ENCODE measurements around the gene WDR87. TPM values are rescaled to one million over a fixed set of nuclear protein-coding genes. Genes with fewer than 3 reads are reported as not detected.

The WDR87 gene
- total and polyA plus RNA-seq, 10 of the 15 experiments (the other 5 are each of a cell fraction or from before 2014, with no cell fraction given), result not detected

- Histone ChIP-seq H3K4me3 (peak overlapping the region; percentile 77), H3K9ac (ENCODE audit: control insufficient read depth, insufficient read depth, low read length) (peak overlapping the region; percentile 56), H3K9me3 (replicated peaks; ENCODE audit: control insufficient read depth, insufficient read depth, low read length) (no peaks in the 10 kb centered on the region; the same call in 2 of the 3 replicates), H3K79me2 (ENCODE audit: control insufficient read depth, insufficient read depth, low read length) (peaks cover 90% of the 10 kb centered on the region), H2AFZ (ENCODE audit: control insufficient read depth, low read depth, low read length) (no peak overlapping the region), H3K4me2 (ENCODE audit: control insufficient read depth, insufficient read depth) (peak overlapping the region; percentile 89), H3K27ac (ENCODE audit: control insufficient read depth, insufficient read depth) (peak overlapping the region; percentile 87), H3K4me1 (ENCODE audit: control insufficient read depth, insufficient read depth, low read length) (peaks cover 42% of the 10 kb centered on the region), H4K20me1 (ENCODE audit: control insufficient read depth, insufficient read depth) (no peaks in the 10 kb centered on the region), H3K36me3 (ENCODE audit: control insufficient read depth in 2 of 2, insufficient read depth in 2 of 2, low read length in 1 of 2) (peaks cover 0 to 14% of the 10 kb centered on the region in 2 experiments; a peak in 2 of 4 replicates), H3K27me3 (replicated peaks in 1 of 2; ENCODE audit: control insufficient read depth in 2 of 2, insufficient read depth in 2 of 2, low read length in 1 of 2) (no peaks in the 10 kb centered on the region)
- FAIRE-seq, result peak; percentile 73
- peak; percentile 70 for ATAC-seq
- BruUV-seq (replicated peaks), result TSS peak; percentile 16
- in situ Hi-C loops (cut with MboI), result loop anchor here (5.0 kb wide), 2 partner anchors 62 to 132 kb away; no protein-coding TSS in a partner anchor
- ChIA-PET CTCF (interaction anchor here (1.0 to 2.6 kb wide), 6 partner anchors 12 to 132 kb away, joined by 3 to 14 read pairs (median 4); no protein-coding TSS in a partner anchor), RAD21 (ENCODE audit: unreplicated experiment) (interaction anchor here (0.7 to 2.5 kb wide), 10 partner anchors 8 to 90 kb away, joined by 3 to 14 read pairs (median 5); partner anchors contain the start of genes SIPA1L3 and WDR87), SMC1A (ENCODE audit: uncharacterized antibody, unreplicated experiment) (interaction anchor here (1.2 to 5.7 kb wide), 3 partner anchors 11 to 94 kb away, joined by 3 to 57 read pairs (median 6); no protein-coding TSS in a partner anchor), POLR2A (interaction anchor here (0.6 to 5.2 kb wide), 7 partner anchors 8 to 93 kb away, joined by 5 to 46 read pairs (median 6); partner anchors contain the start of genes SIPA1L3 and WDR87)
- intact Hi-C loops (cut with micrococcal nuclease; ENCODE audit: unreplicated experiment), result loop anchor here (2.0 kb wide), 1 partner anchor 64 kb away; no protein-coding TSS in a partner anchor
- DNase-seq (ENCODE audit: low read depth, low spot score), result peak; percentile 77
- 2% methylated on average over 2 of the region's 2 CpGs for WGBS (ENCODE audit: insufficient coverage, insufficient replicate concordance, low lambda C conversion rate, missing lambda C conversion rate)
- TF ChIP-seq GATAD2B (conservative IDR thresholded peaks at IDR 0.05; ENCODE audit: low read depth) (no peak; the same call in 1 of the 2 replicates), BHLHE40 (IDR thresholded peaks at IDR 0.05; ENCODE audit: borderline replicate concordance in 1 of 2, low read depth in 2 of 2, low read length in 1 of 2) (peak in 1 of 2 experiments; percentile 28; a peak in 1 of 4 replicates), RAD21 (IDR thresholded peaks at IDR 0.05; ENCODE audit: insufficient read depth, low read depth, low read length) (no peak), IRF4 (IDR thresholded peaks at IDR 0.05; ENCODE audit: low read depth, low read length) (peak; percentile 56; the same call in 1 of the 2 replicates), PKNOX1 (IDR thresholded peaks at IDR 0.05) (peak; percentile 70; the same call in 1 of the 2 replicates), BCLAF1 (IDR thresholded peaks at IDR 0.05) (no peak), REST (IDR thresholded peaks at IDR 0.05; ENCODE audit: low read depth, low read length) (no peak), CHD1 (IDR thresholded peaks at IDR 0.05; ENCODE audit: low read depth, low read length) (no peak), ELK1 (IDR thresholded peaks at IDR 0.05; ENCODE audit: low read depth, low read length) (no peak), CTCF (IDR thresholded peaks at IDR 0.05 in 2 of 3, conservative IDR thresholded peaks at IDR 0.05 in 1 of 3; ENCODE audit: control insufficient read depth in 2 of 3, extremely low read depth in 1 of 3, insufficient read depth in 1 of 3, low read depth in 3 of 3, low read length in 3 of 3) (no peak), NFYB (IDR thresholded peaks at IDR 0.05; ENCODE audit: insufficient read depth, low read depth, low read length) (no peak)
Observed at GRCh38 chr19:37914908-37915307, 8.5 kb upstream of the WDR87 start.
